MCF 10A (cell line): Measurements from ENCODE around the gene COX7C. TPM values are rescaled to one million over a fixed set of nuclear protein-coding genes. Genes with fewer than 3 reads are reported as not detected.

Experiments used
- BruUV-seq: library from RNA; stranded (reverse); fragments of 400-500 nt; replicated peaks from 2 replicates; lab custom pipeline; 2021; lab: Mats Ljungman, UMichigan
- CTCF ChIA-PET: fragments of 300-600 bp; sonication (Branson Sonifier 250); formaldehyde crosslinking; extraction: SDS; loops from one replicate; lab custom pipeline; 2021; ENCODE audit warnings: antibody characterized with exemption, inconsistent platforms; lab: Yijun Ruan, JAX
- POLR2A ChIA-PET: fragments of 300-600, 350-650 bp; sonication (Branson Sonifier 250); formaldehyde crosslinking; extraction: SDS; loops from one replicate; lab custom pipeline; 2020; ENCODE audit warnings: antibody characterized with exemption, inconsistent platforms; lab: Yijun Ruan, JAX
- DNase-seq: peaks from one replicate; pipeline ENCODE4 v3.0.0-alpha.2; 2018; ENCODE audit not compliant: unreplicated experiment
- H3K27ac Mint-ChIP-seq: one replicate; pipeline ENCODE4 v1.8.0; 2022; ENCODE audit warnings: mild to moderate bottlenecking, low read depth, mixed read lengths; ENCODE audit not compliant: unreplicated experiment
- H3K27me3 Mint-ChIP-seq: one replicate; pipeline ENCODE4 v1.8.0; 2022; ENCODE audit warnings: mixed read lengths; ENCODE audit not compliant: insufficient read depth, unreplicated experiment
- H3K36me3 Mint-ChIP-seq: one replicate; pipeline ENCODE4 v1.8.0; 2022; ENCODE audit warnings: mild to moderate bottlenecking, moderate library complexity, mixed read lengths; ENCODE audit not compliant: insufficient read depth, unreplicated experiment
- H3K4me1 Mint-ChIP-seq: one replicate; pipeline ENCODE4 v1.8.0; 2022; ENCODE audit warnings: mixed read lengths; ENCODE audit not compliant: insufficient read depth, unreplicated experiment
- H3K4me3 Mint-ChIP-seq: one replicate; pipeline ENCODE4 v1.8.0; 2022; ENCODE audit warnings: mild to moderate bottlenecking, moderate library complexity, mixed read lengths; ENCODE audit not compliant: unreplicated experiment
- H3K9me3 Mint-ChIP-seq: one replicate; pipeline ENCODE4 v1.8.0; 2022; ENCODE audit warnings: mixed read lengths; ENCODE audit not compliant: unreplicated experiment
- CTCF ChIP-seq: fragments of 200-600 bp; IDR thresholded peaks from one replicate; pipeline ENCODE4 v1.8.0; 2022; ENCODE audit warnings: antibody characterized with exemption, mild to moderate bottlenecking; ENCODE audit not compliant: unreplicated experiment
- intact Hi-C: fragments of 100-400 bp; cut with micrococcal nuclease; formaldehyde crosslinking; loops from 2 replicates; pipeline ENCODE4 v1.14.1; 2022
- total RNA-seq: library from RNA; stranded (reverse); gene quantifications from 2 replicates; pipeline ENCODE4 v1.2.3, GENCODE V29; 2022

The COX7C gene
- total RNA-seq, 1 experiment from 2014 or later, result 460 TPM

- CTCF ChIA-PET, result no interaction called here
- no TSS peak for BruUV-seq
Measured at GRCh38 chr5:86664173-86664572, 46.4 kb downstream of the COX7C start.

GRCh38 chr5:86665984-86666760, 48.4 kb downstream of the COX7C start:
- intact Hi-C loops, result no loop called here
- POLR2A ChIA-PET, result no interaction called here
- no peak overlapping the region for H3K4me3 Mint-ChIP-seq

More at GRCh38 chr5:86664173-86664572, 46.4 kb downstream of the COX7C start:
- DNase-seq, result no peak
- Mint-ChIP-seq H3K27me3 (peaks cover 73% of the 10 kb centered on the region), H3K27ac (no peak overlapping the region), H3K4me1 (no peaks in the 10 kb centered on the region), H3K36me3 (no peaks in the 10 kb centered on the region), H3K9me3 (peaks cover 12% of the 10 kb centered on the region), H3K4me3 (no peak overlapping the region)
- intact Hi-C loops, result no loop called here
- no peak for TF ChIP-seq CTCF
- POLR2A ChIA-PET, result no interaction called here

GRCh38 chr5:86666981-86667380, 49.2 kb downstream of the COX7C start:
- Mint-ChIP-seq H3K4me1 (no peaks in the 10 kb centered on the region), H3K9me3 (peaks cover 8% of the 10 kb centered on the region), H3K36me3 (no peaks in the 10 kb centered on the region), H3K4me3 (no peak overlapping the region), H3K27me3 (peaks cover 78% of the 10 kb centered on the region), H3K27ac (no peak overlapping the region)
- DNase-seq, result no peak
- ChIA-PET CTCF (no interaction called here), POLR2A (no interaction called here)
- TF ChIP-seq CTCF, result no peak
- BruUV-seq, result no TSS peak
- intact Hi-C loops, result no loop called here

More at GRCh38 chr5:86665984-86666760, 48.4 kb downstream of the COX7C start:
- no peak for TF ChIP-seq CTCF
- DNase-seq, result no peak
- no TSS peak for BruUV-seq
- CTCF ChIA-PET, result no interaction called here
- no peaks in the 10 kb centered on the region for H3K36me3 Mint-ChIP-seq
- peaks cover 78% of the 10 kb centered on the region for H3K27me3 Mint-ChIP-seq
- peaks cover 12% of the 10 kb centered on the region for H3K9me3 Mint-ChIP-seq
- no peak overlapping the region for H3K27ac Mint-ChIP-seq
- H3K4me1 Mint-ChIP-seq, result no peaks in the 10 kb centered on the region
